GM12891 (cell line): ENCODE data around the gene SLC66A2.

ENCODE experiments used
- PAX5 ChIP-seq: IDR thresholded peaks from 2 replicates; pipeline ENCODE4 v1.6.1; 2011; ENCODE audit warnings: low read length, moderate library complexity, mild to moderate bottlenecking; ENCODE audit not compliant: insufficient read depth, severe bottlenecking
- POLR2AphosphoS5 ChIP-seq: IDR thresholded peaks from 2 replicates; pipeline ENCODE4 v1.6.1; 2011; ENCODE audit warnings: low read depth, low read length, control low read depth
- TAF1 ChIP-seq: IDR thresholded peaks from 2 replicates; pipeline ENCODE4 v1.6.1; 2011; ENCODE audit warnings: low read depth, low read length, control low read depth

- TF ChIP-seq POLR2AphosphoS5: no peak
- TF ChIP-seq PAX5: no peak
- TF ChIP-seq TAF1: no peak
Measured at GRCh38 chr18:79875531-79875919, 75.9 kb downstream of the SLC66A2 start.
